GM12865 (cell line): ENCODE results near the gene MED16.

Experiments
- DNase-seq: peaks from one replicate; pipeline ENCODE4 v3.0.0; 2010; ENCODE audit warnings: low read depth
- H3K4me3 ChIP-seq: 2 replicates; pipeline ENCODE4 v1.5.1; 2011; ENCODE audit warnings: mild to moderate bottlenecking, low read depth, low read length, control low read depth
- CTCF ChIP-seq: IDR thresholded peaks from 2 replicates; pipeline ENCODE4 v1.5.1; 2011; ENCODE audit warnings: low read length, control low read depth, low read depth, inconsistent platforms; ENCODE audit not compliant: insufficient read depth; ENCODE audit errors: missing control alignments

The MED16 gene

GRCh38 chr19:876780-877314 is 16.1 kb downstream of the MED16 start:
- DNase-seq, result no peak
- H3K4me3 ChIP-seq, result no peak overlapping the region
- no peak for TF ChIP-seq CTCF

GRCh38 chr19:876089-876488 is 16.9 kb downstream of the MED16 start:
- no peak for DNase-seq
- no peak for TF ChIP-seq CTCF
- no peak overlapping the region for H3K4me3 ChIP-seq

GRCh38 chr19:875265-875879 is 17.6 kb downstream of the MED16 start:
- DNase-seq, result no peak
- no peak for TF ChIP-seq CTCF

GRCh38 chr19:873561-874041 is 19.4 kb downstream of the MED16 start:
- H3K4me3 ChIP-seq, result no peak overlapping the region
- no peak for TF ChIP-seq CTCF
- DNase-seq, result no peak

More at GRCh38 chr19:875265-875879, 17.6 kb downstream of the MED16 start:
- no peak overlapping the region for H3K4me3 ChIP-seq

- no peak overlapping the region for H3K4me3 ChIP-seq
- no peak for TF ChIP-seq CTCF
- peak; percentile 94 for DNase-seq
Observed at GRCh38 chr19:873084-873483, 19.9 kb downstream of the MED16 start.

GRCh38 chr19:872266-872951 is 20.6 kb downstream of the MED16 start:
- no peak for TF ChIP-seq CTCF
- peak overlapping the region; percentile 22; the same call in 1 of the 2 replicates for H3K4me3 ChIP-seq
- peak; percentile 92 for DNase-seq
